Panc1 (cell line): ENCODE results near the gene MBD5. TPM values are rescaled to one million over a fixed set of nuclear protein-coding genes. Genes with fewer than 3 reads are reported as not detected.

Experiments
- ATAC-seq: fragments of 200-7000 bp; cut with Tn5 transposase; 2 replicates; pipeline ENCODE4 v1.9.1; 2020; ENCODE audit warnings: mild to moderate bottlenecking, moderate library complexity
- BruUV-seq: library from RNA; stranded (reverse); fragments of 400-500 nt; replicated peaks from 2 replicates; lab custom pipeline; 2021; lab: Mats Ljungman, UMichigan
- CTCF ChIA-PET: fragments of 300-600 bp; sonication (Branson Sonifier 250); formaldehyde crosslinking; loops from one replicate; lab custom pipeline; 2022; ENCODE audit warnings: antibody characterized with exemption; lab: Charles Lee
- POLR2A ChIA-PET: fragments of 300-600 bp; sonication (Branson Sonifier 250); formaldehyde crosslinking; loops from one replicate; lab custom pipeline; 2022; ENCODE audit warnings: antibody characterized with exemption; lab: Charles Lee
- DNase-seq: peaks from one replicate; pipeline ENCODE4 v3.0.0-alpha.2; 2010; ENCODE audit warnings: low read depth, low spot score
- H3K27ac ChIP-seq: 2 replicates; pipeline ENCODE4 v1.5.1; 2011; ENCODE audit warnings: mild to moderate bottlenecking, low read length, inconsistent platforms
- H3K27me3 ChIP-seq: fragments of 200-500 bp; sonication (Bioruptor generic); 2 replicates; pipeline ENCODE4 v1.6.0; 2014; ENCODE audit warnings: low read length, inconsistent platforms; ENCODE audit not compliant: control insufficient read depth, insufficient read depth
- H3K36me3 ChIP-seq: fragments of 200-500 bp; sonication (Bioruptor generic); 2 replicates; pipeline ENCODE4 v1.5.1; 2014; ENCODE audit warnings: inconsistent platforms, mild to moderate bottlenecking, low read length, moderate library complexity; ENCODE audit not compliant: control insufficient read depth, insufficient read depth
- H3K4me1 ChIP-seq: 2 replicates; pipeline ENCODE4 v1.5.1; 2011; ENCODE audit warnings: inconsistent platforms, mild to moderate bottlenecking, low read length, moderate library complexity; ENCODE audit not compliant: control insufficient read depth, insufficient read depth
- H3K4me3 ChIP-seq, 2 experiments: 2 replicates each; pipeline ENCODE4 v1.5.1; 2011 to 2012; ENCODE audit warnings: low read depth in 2 of 2, low read length in 2 of 2, mild to moderate bottlenecking in 2 of 2, inconsistent platforms in 1 of 2, moderate library complexity in 1 of 2
- H3K9me3 ChIP-seq: fragments of 200-500 bp; sonication (Bioruptor generic); 2 replicates; pipeline ENCODE4 v1.5.1; 2014; ENCODE audit warnings: low read depth, mild to moderate bottlenecking, inconsistent platforms, low read length, moderate library complexity; ENCODE audit not compliant: control insufficient read depth, insufficient read depth
- CTCF ChIP-seq: fragments of 450-650 bp; IDR thresholded peaks from 2 replicates; pipeline ENCODE4 v1.5.1; 2017; ENCODE audit warnings: mild to moderate bottlenecking
- POLR2AphosphoS5 ChIP-seq: IDR thresholded peaks from 2 replicates; pipeline ENCODE4 v1.6.1; 2012; ENCODE audit warnings: mild to moderate bottlenecking, low read depth, low read length, moderate library complexity
- REST ChIP-seq, 2 experiments: IDR thresholded peaks; 2 replicates each; pipeline ENCODE4 v1.6.1; 2011 to 2012; ENCODE audit warnings: low read depth in 2 of 2, control low read depth in 1 of 2, low read length in 1 of 2, mild to moderate bottlenecking in 1 of 2, moderate library complexity in 1 of 2; ENCODE audit not compliant: insufficient read depth in 1 of 2
- SIN3A ChIP-seq: IDR thresholded peaks from 2 replicates; pipeline ENCODE4 v1.6.1; 2012; ENCODE audit warnings: low read depth, mild to moderate bottlenecking, low read length, moderate library complexity, borderline replicate concordance; ENCODE audit not compliant: insufficient read depth
- TCF7L2 ChIP-seq: IDR thresholded peaks from 2 replicates; pipeline ENCODE4 v1.6.1; 2011; ENCODE audit warnings: mild to moderate bottlenecking, low read depth, low read length, inconsistent platforms
- in situ Hi-C: cut with HindIII; loops from 2 replicates; pipeline ENCODE4 v1.10.0; 2016; ENCODE audit warnings: low sequenced_read_pairs, low pct_unique_long_range_greater_than_20kb
- intact Hi-C: fragments of 100-400 bp; cut with micrococcal nuclease; formaldehyde crosslinking; loops from one replicate; pipeline ENCODE4 v1.10.0; 2022; ENCODE audit not compliant: unreplicated experiment
- total RNA-seq: library from RNA; stranded (reverse); gene quantifications from one replicate; pipeline ENCODE4 v1.2.1, GENCODE V29; 2021; ENCODE audit not compliant: unreplicated experiment

Gene MBD5
- total RNA-seq, 1 experiment from 2014 or later, result 40.2 TPM

- no TSS peak for BruUV-seq
- POLR2A ChIA-PET, result no interaction called here
Measured at GRCh38 chr2:147977679-147978078, 43.2 kb upstream of the MBD5 start.

GRCh38 chr2:147980940-147981528 is 39.9 kb upstream of the MBD5 start:
- Histone ChIP-seq H3K36me3 (no peaks in the 10 kb centered on the region), H3K27me3 (no peaks in the 10 kb centered on the region), H3K27ac (no peak overlapping the region), H3K9me3 (no peaks in the 10 kb centered on the region), H3K4me3 (no peak overlapping the region), H3K4me1 (no peaks in the 10 kb centered on the region)
- DNase-seq (no peak), ATAC-seq (no peak)
- TF ChIP-seq SIN3A (no peak), REST (IDR thresholded peaks at IDR 0.05; ENCODE audit: insufficient read depth in 1 of 2, low read depth in 2 of 2, low read length in 1 of 2) (no peak), POLR2AphosphoS5 (no peak), CTCF (no peak), TCF7L2 (no peak)
- intact Hi-C loops, result no loop called here
- POLR2A ChIA-PET, result no interaction called here
- CTCF ChIA-PET, result no interaction called here
- in situ Hi-C loops, result no loop called here
- BruUV-seq, result no TSS peak

More at GRCh38 chr2:147977679-147978078, 43.2 kb upstream of the MBD5 start:
- TF ChIP-seq TCF7L2, result no peak
- TF ChIP-seq REST (IDR thresholded peaks at IDR 0.05; ENCODE audit: insufficient read depth in 1 of 2, low read depth in 2 of 2, low read length in 1 of 2), result no peak
- no peak for TF ChIP-seq POLR2AphosphoS5
- TF ChIP-seq SIN3A, result no peak
- no peak for TF ChIP-seq CTCF
- H3K4me1 ChIP-seq, result no peaks in the 10 kb centered on the region
- no peak overlapping the region for H3K4me3 ChIP-seq
- no peaks in the 10 kb centered on the region for H3K9me3 ChIP-seq
- no peak overlapping the region for H3K27ac ChIP-seq
- intact Hi-C loops, result no loop called here
- no peak for ATAC-seq
- in situ Hi-C loops, result no loop called here
- no peaks in the 10 kb centered on the region for H3K27me3 ChIP-seq
- CTCF ChIA-PET, result no interaction called here
- no peak for DNase-seq
- H3K36me3 ChIP-seq, result no peaks in the 10 kb centered on the region
